ENCODE results near the gene NCOR1.

GRCh38 chr17:15981208-15981607, 234.1 kb downstream of the NCOR1 start:
- TF ChIP-seq CTCF (IDR thresholded peaks at IDR 0.05; ENCODE audit: low read depth, low read length) (no peak), EZH2phosphoT487 (IDR thresholded peaks at IDR 0.05; ENCODE audit: low read depth) (no peak)
